Measurements from ENCODE around the gene GSK3B. TPM values are rescaled to one million over a fixed set of nuclear protein-coding genes. Genes with fewer than 3 reads are reported as not detected.

Gene GSK3B
- total and polyA plus RNA-seq, 2 donors from 2014 or later, result 6.4 to 52.1 TPM

DNA sequence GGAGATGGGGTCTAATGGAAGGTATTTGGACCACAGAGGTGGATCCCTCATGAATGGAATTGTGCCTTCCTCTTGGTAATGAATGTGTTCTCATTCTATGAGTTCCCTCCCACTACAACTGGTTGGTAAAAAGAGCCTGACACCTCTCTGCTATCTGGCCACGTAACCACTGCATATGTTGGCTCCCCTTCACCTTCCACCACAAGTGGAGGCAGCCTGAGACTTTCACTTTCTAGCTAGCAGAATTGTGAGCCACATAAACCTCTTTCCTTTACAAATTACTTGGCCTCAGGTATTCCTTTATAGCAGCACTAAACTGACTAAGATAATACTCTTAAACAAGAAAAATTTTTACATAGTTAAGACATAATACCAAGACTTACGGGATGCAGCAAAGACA is 157.0 kb downstream of the GSK3B start:
- no peak for TF ChIP-seq CTCF (IDR thresholded peaks at IDR 0.05; ENCODE audit: borderline replicate concordance, extremely low read depth, insufficient read depth)
- FAIRE-seq, result no peak
- Histone ChIP-seq H3K9ac (ENCODE audit: low read length in 3 of 3) (no peak overlapping the region), H3K27ac (ENCODE audit: low read depth in 2 of 2, low read length in 2 of 2) (no peak overlapping the region), H3K27me3 (ENCODE audit: control insufficient read depth, insufficient read depth, low read length) (no peaks in the 10 kb centered on the region), H3K4me3 (ENCODE audit: low read length in 3 of 3) (no peak overlapping the region), H3K4me1 (ENCODE audit: control insufficient read depth in 2 of 3, insufficient read depth in 2 of 3, low read depth in 1 of 3, low read length in 3 of 3) (no peaks in the 10 kb centered on the region), H3K36me3 (ENCODE audit: control insufficient read depth in 2 of 3, insufficient read depth in 3 of 3, low read length in 3 of 3) (no peaks in the 10 kb centered on the region), H3K9me3 (ENCODE audit: control insufficient read depth in 2 of 3, insufficient read depth in 1 of 3, low read length in 3 of 3) (no peaks in the 10 kb centered on the region)
- intact Hi-C loops (cut with DNase I), result no loop called here
- DNase-seq, result no peak

GRCh38 chr3:119934249-119934648 is 160.0 kb downstream of the GSK3B start:
- no peak for FAIRE-seq
- no peaks in the 10 kb centered on the region for H3K4me1 ChIP-seq (ENCODE audit: control insufficient read depth in 2 of 3, insufficient read depth in 2 of 3, low read depth in 1 of 3, low read length in 3 of 3)
- no peak for DNase-seq
- H3K27ac ChIP-seq (ENCODE audit: low read depth in 2 of 2, low read length in 2 of 2), result no peak overlapping the region
- no peaks in the 10 kb centered on the region for H3K9me3 ChIP-seq (ENCODE audit: control insufficient read depth in 2 of 3, insufficient read depth in 1 of 3, low read length in 3 of 3)
- H3K36me3 ChIP-seq (ENCODE audit: control insufficient read depth in 2 of 3, insufficient read depth in 3 of 3, low read length in 3 of 3), result no peaks in the 10 kb centered on the region
- no peaks in the 10 kb centered on the region for H3K27me3 ChIP-seq (ENCODE audit: control insufficient read depth, insufficient read depth, low read length)
- intact Hi-C loops (cut with DNase I), result no loop called here
- H3K4me3 ChIP-seq (ENCODE audit: low read length in 3 of 3), result no peak overlapping the region
- H3K9ac ChIP-seq (ENCODE audit: low read length in 3 of 3), result no peak overlapping the region
- TF ChIP-seq CTCF (IDR thresholded peaks at IDR 0.05; ENCODE audit: borderline replicate concordance, extremely low read depth, insufficient read depth), result no peak

GRCh38 chr3:119933207-119933606 is 161.0 kb downstream of the GSK3B start:
- intact Hi-C loops (cut with DNase I), result no loop called here
- H3K9ac ChIP-seq (ENCODE audit: low read length in 3 of 3), result no peak overlapping the region
- H3K4me1 ChIP-seq (ENCODE audit: control insufficient read depth in 2 of 3, insufficient read depth in 2 of 3, low read depth in 1 of 3, low read length in 3 of 3), result no peaks in the 10 kb centered on the region
- no peak for FAIRE-seq
- H3K9me3 ChIP-seq (ENCODE audit: control insufficient read depth in 2 of 3, insufficient read depth in 1 of 3, low read length in 3 of 3), result no peaks in the 10 kb centered on the region
- DNase-seq, result no peak
- H3K4me3 ChIP-seq (ENCODE audit: low read length in 3 of 3), result no peak overlapping the region
- no peak for TF ChIP-seq CTCF (IDR thresholded peaks at IDR 0.05; ENCODE audit: borderline replicate concordance, extremely low read depth, insufficient read depth)
- H3K36me3 ChIP-seq (ENCODE audit: control insufficient read depth in 2 of 3, insufficient read depth in 3 of 3, low read length in 3 of 3), result no peaks in the 10 kb centered on the region
- H3K27me3 ChIP-seq (ENCODE audit: control insufficient read depth, insufficient read depth, low read length), result no peaks in the 10 kb centered on the region
- no peak overlapping the region for H3K27ac ChIP-seq (ENCODE audit: low read depth in 2 of 2, low read length in 2 of 2)

GRCh38 chr3:119930286-119930685 is 164.0 kb downstream of the GSK3B start:
- H3K4me1 ChIP-seq (ENCODE audit: control insufficient read depth in 2 of 3, insufficient read depth in 2 of 3, low read depth in 1 of 3, low read length in 3 of 3), result no peaks in the 10 kb centered on the region
- no peaks in the 10 kb centered on the region for H3K9me3 ChIP-seq (ENCODE audit: control insufficient read depth in 2 of 3, insufficient read depth in 1 of 3, low read length in 3 of 3)
- no peak overlapping the region for H3K4me3 ChIP-seq (ENCODE audit: low read length in 3 of 3)
- no peaks in the 10 kb centered on the region for H3K27me3 ChIP-seq (ENCODE audit: control insufficient read depth, insufficient read depth, low read length)
- FAIRE-seq (no peak), DNase-seq (no peak)
- intact Hi-C loops (cut with DNase I), result no loop called here
- TF ChIP-seq CTCF (IDR thresholded peaks at IDR 0.05; ENCODE audit: borderline replicate concordance, extremely low read depth, insufficient read depth), result no peak
- H3K27ac ChIP-seq (ENCODE audit: low read depth in 2 of 2, low read length in 2 of 2), result no peak overlapping the region
- no peaks in the 10 kb centered on the region for H3K36me3 ChIP-seq (ENCODE audit: control insufficient read depth in 2 of 3, insufficient read depth in 3 of 3, low read length in 3 of 3)
- no peak overlapping the region for H3K9ac ChIP-seq (ENCODE audit: low read length in 3 of 3)

Measured in kidney (tissue), 14 donors.